Tibial artery (tissue), 4 donors: Measurements from ENCODE around the gene ANO1.

Source experiments
- DNase-seq, 2 donors: peaks; one replicate each; pipeline ENCODE4 v3.0.0-alpha.2; 2019
- H3K27ac ChIP-seq, 2 donors: fragments of 200-600 bp; sonication (generic) in 1 of 2; 1 replicate in 1 of 2; 2 replicates in 1 of 2; pipeline ENCODE4 v1.5.1; 2018 to 2019; ENCODE audit warnings: mild to moderate bottlenecking in 1 of 2
- H3K27me3 ChIP-seq, 2 donors: fragments of 200-600 bp; sonication (generic) in 1 of 2; one replicate each; pipeline versions ENCODE4 v1.5.1 to v1.6.0; 2016 to 2019
- H3K36me3 ChIP-seq, 3 donors: fragments of 200-600 bp; sonication (generic) in 2 of 3; one replicate each; pipeline ENCODE4 v1.5.1; 2016 to 2019; ENCODE audit warnings: mild to moderate bottlenecking in 2 of 3
- H3K4me1 ChIP-seq, 4 donors: fragments of 200-600 bp; sonication (generic) in 2 of 4; 1 replicate in 3 of 4; 2 replicates in 1 of 4; pipeline ENCODE4 v1.5.1; 2016 to 2019
- H3K4me3 ChIP-seq, 2 donors: fragments of 200-600 bp; sonication (generic) in 1 of 2; 1 replicate in 1 of 2; 2 replicates in 1 of 2; pipeline ENCODE4 v1.5.1; 2018 to 2019; ENCODE audit warnings: mild to moderate bottlenecking in 2 of 2
- H3K9me3 ChIP-seq, 3 donors: fragments of 200-600 bp; sonication (generic) in 1 of 3; one replicate each; pipeline ENCODE4 v1.5.1; 2016 to 2019
- CTCF ChIP-seq, 2 experiments: fragments of 200-600 bp in 1 of 2; fragments of 450-650 bp in 1 of 2; IDR thresholded peaks; one replicate each; pipeline ENCODE4 v1.5.1; 2017 to 2019; ENCODE audit warnings: antibody characterized with exemption in 2 of 2, mild to moderate bottlenecking in 1 of 2, moderate library complexity in 1 of 2
- intact Hi-C: fragments of 100-400 bp; cut with DNase I; formaldehyde crosslinking; loops from one replicate; pipeline ENCODE4 v1.15.0; 2023; ENCODE audit warnings: low total_unique reads

Gene ANO1

GRCh38 chr11:70046089-70046488 lies 32.0 kb upstream of the ANO1 start:
- H3K4me3 ChIP-seq, result no peak overlapping the region
- no peak for TF ChIP-seq CTCF (IDR thresholded peaks at IDR 0.05)
- intact Hi-C loops, result no loop called here
- peaks cover 0 to 23% (median 12%) of the 10 kb centered on the region in 3 donors for H3K9me3 ChIP-seq
- H3K36me3 ChIP-seq, result no peaks in the 10 kb centered on the region
- H3K27me3 ChIP-seq, result no peaks in the 10 kb centered on the region
- no peak for DNase-seq
- H3K27ac ChIP-seq, result no peak overlapping the region
- H3K4me1 ChIP-seq, result no peaks in the 10 kb centered on the region

- H3K4me3 ChIP-seq, result no peak overlapping the region
- H3K27ac ChIP-seq, result no peak overlapping the region
- peaks cover 0 to 6% (median under 1%) of the 10 kb centered on the region in 3 donors for H3K9me3 ChIP-seq
- H3K27me3 ChIP-seq, result no peaks in the 10 kb centered on the region
- DNase-seq, result no peak
- intact Hi-C loops, result no loop called here
- no peaks in the 10 kb centered on the region for H3K4me1 ChIP-seq
- no peaks in the 10 kb centered on the region for H3K36me3 ChIP-seq
- no peak for TF ChIP-seq CTCF (IDR thresholded peaks at IDR 0.05)
Measured at GRCh38 chr11:70048279-70049024, 29.7 kb upstream of the ANO1 start.

- no peak overlapping the region for H3K4me3 ChIP-seq
- intact Hi-C loops, result no loop called here
- H3K36me3 ChIP-seq, result no peaks in the 10 kb centered on the region
- H3K27me3 ChIP-seq, result no peaks in the 10 kb centered on the region
- no peak overlapping the region for H3K27ac ChIP-seq
- H3K9me3 ChIP-seq, result peaks cover 0 to under 1% (median 0%) of the 10 kb centered on the region in 3 donors
- H3K4me1 ChIP-seq, result no peaks in the 10 kb centered on the region
- TF ChIP-seq CTCF (IDR thresholded peaks at IDR 0.05), result no peak
- DNase-seq, result no peak
Measured at GRCh38 chr11:70049045-70049444, 29.1 kb upstream of the ANO1 start.

- no peaks in the 10 kb centered on the region for H3K27me3 ChIP-seq
- H3K27ac ChIP-seq, result no peak overlapping the region
- no peak for DNase-seq
- no peaks in the 10 kb centered on the region for H3K36me3 ChIP-seq
- H3K4me3 ChIP-seq, result no peak overlapping the region
- intact Hi-C loops, result no loop called here
- TF ChIP-seq CTCF (IDR thresholded peaks at IDR 0.05), result no peak
- H3K9me3 ChIP-seq, result no peaks in the 10 kb centered on the region
- no peaks in the 10 kb centered on the region for H3K4me1 ChIP-seq
Measured at GRCh38 chr11:70050243-70050642, 27.9 kb upstream of the ANO1 start.

GRCh38 chr11:70054004-70054403 lies 24.1 kb upstream of the ANO1 start:
- Histone ChIP-seq H3K27me3 (no peaks in the 10 kb centered on the region), H3K27ac (no peak overlapping the region), H3K9me3 (no peaks in the 10 kb centered on the region), H3K36me3 (no peaks in the 10 kb centered on the region), H3K4me3 (no peak overlapping the region), H3K4me1 (no peaks in the 10 kb centered on the region)
- no peak for DNase-seq
- TF ChIP-seq CTCF (IDR thresholded peaks at IDR 0.05), result no peak
- intact Hi-C loops, result no loop called here
